SH-SY5Y (cell line): ENCODE results near the gene ABCD1.

ENCODE experiments used
- GATA2 ChIP-seq: IDR thresholded peaks from 2 replicates; pipeline ENCODE4 v1.6.1; 2011; ENCODE audit warnings: mild to moderate bottlenecking, low read depth, low read length
- GATA3 ChIP-seq: IDR thresholded peaks from 2 replicates; pipeline ENCODE4 v1.6.1; 2011; ENCODE audit warnings: low read depth, mild to moderate bottlenecking, low read length, moderate library complexity

Gene ABCD1

DNA sequence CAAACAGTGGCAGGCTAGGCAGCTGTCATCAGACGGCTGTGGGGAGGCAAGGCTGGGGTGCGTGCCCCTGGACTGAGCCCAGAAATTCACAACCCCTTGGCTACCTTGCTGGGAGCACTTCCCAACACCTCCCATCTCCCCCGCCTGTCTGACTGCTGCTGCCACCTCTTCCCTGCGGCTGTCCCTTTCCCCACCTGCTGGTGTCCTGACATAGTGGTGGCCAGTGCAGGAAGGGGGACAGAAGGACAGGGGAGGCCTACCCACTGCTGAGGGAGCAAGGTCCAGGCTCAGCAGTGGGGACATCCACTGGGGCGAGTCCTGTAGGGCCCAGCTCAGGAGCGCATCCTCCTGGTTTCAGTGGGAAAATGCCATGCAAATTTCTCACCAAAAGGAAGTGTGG is 3.4 kb downstream of the ABCD1 start:
- TF ChIP-seq GATA2 (no peak), GATA3 (no peak)

GRCh38 chrX:153728951-153729631 is 4.4 kb downstream of the ABCD1 start:
- TF ChIP-seq GATA3 (no peak), GATA2 (no peak)

GRCh38 chrX:153731117-153731844 is 6.6 kb downstream of the ABCD1 start:
- TF ChIP-seq GATA3 (no peak), GATA2 (no peak)

DNA sequence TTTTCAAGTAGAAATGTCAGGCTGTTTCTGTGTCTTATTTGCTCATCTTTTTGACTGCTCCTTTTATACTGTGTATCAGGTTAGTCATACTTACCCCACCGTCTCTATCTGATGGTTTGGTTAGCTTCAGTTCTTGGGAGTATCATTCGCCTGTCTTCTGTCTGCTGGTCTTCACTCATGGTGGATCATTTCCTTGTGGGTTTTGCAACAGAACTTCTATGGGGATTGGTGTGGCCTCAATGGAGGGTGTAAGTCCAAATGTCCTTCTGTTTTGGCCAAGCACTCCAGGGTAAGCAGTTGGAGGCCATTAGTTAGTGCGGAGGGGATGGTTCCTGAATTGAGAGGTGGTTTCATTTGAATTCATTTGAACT is 7.2 kb downstream of the ABCD1 start:
- TF ChIP-seq GATA3, result no peak
- no peak for TF ChIP-seq GATA2

DNA sequence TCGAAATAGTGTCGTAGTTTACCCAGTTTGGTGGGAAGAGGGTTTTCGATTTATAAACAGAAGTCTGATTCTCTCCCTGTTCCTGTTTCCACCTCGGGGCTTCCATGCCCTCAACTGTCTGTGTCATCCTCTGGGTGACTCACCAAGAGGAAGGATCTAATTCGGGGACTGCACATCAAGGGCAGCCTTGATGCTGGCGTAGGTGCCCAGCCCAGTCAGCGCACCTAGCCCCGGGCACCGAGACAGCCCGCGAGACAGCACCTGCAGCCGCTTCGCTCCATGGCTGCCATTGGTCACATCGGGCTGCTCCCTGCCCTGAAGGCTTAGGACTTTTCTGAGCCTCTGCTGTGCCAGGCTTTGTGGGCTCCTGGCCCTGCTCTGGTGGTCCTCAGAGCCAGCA is 7.7 kb downstream of the ABCD1 start:
- TF ChIP-seq GATA2, result no peak
- no peak for TF ChIP-seq GATA3

- TF ChIP-seq GATA2, result no peak
- TF ChIP-seq GATA3, result no peak
Measured at GRCh38 chrX:153733651-153734240, 9.1 kb downstream of the ABCD1 start.

DNA sequence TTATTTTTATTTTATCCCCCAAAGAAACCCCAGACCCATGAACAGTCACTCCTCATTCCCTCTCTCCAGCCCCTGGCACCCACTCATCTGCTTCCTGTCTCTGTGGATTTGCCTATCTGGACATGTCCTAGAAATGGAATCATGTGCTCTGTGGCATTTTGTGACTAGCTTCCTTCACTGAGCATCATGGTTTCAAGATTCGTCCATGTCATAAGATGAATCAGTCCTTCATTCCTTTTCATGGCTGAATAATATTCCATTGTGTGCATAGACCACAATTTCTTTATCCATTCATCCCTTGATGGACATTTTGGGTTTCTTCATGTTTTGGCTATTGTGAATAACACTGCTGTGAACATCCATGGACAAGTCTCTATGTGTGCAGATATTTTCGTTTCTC is 10.2 kb downstream of the ABCD1 start:
- TF ChIP-seq GATA3 (no peak), GATA2 (no peak)

GRCh38 chrX:153735274-153735673 is 10.6 kb downstream of the ABCD1 start:
- TF ChIP-seq GATA3 (no peak), GATA2 (no peak)

- TF ChIP-seq GATA3 (no peak), GATA2 (no peak)
Measured at GRCh38 chrX:153736071-153736820, 11.6 kb downstream of the ABCD1 start.

- no peak for TF ChIP-seq GATA2
- TF ChIP-seq GATA3, result no peak
Measured at GRCh38 chrX:153736871-153737441, 12.3 kb downstream of the ABCD1 start.

- TF ChIP-seq GATA3 (no peak), GATA2 (no peak)
Measured at GRCh38 chrX:153738056-153738605, 13.5 kb downstream of the ABCD1 start.

DNA sequence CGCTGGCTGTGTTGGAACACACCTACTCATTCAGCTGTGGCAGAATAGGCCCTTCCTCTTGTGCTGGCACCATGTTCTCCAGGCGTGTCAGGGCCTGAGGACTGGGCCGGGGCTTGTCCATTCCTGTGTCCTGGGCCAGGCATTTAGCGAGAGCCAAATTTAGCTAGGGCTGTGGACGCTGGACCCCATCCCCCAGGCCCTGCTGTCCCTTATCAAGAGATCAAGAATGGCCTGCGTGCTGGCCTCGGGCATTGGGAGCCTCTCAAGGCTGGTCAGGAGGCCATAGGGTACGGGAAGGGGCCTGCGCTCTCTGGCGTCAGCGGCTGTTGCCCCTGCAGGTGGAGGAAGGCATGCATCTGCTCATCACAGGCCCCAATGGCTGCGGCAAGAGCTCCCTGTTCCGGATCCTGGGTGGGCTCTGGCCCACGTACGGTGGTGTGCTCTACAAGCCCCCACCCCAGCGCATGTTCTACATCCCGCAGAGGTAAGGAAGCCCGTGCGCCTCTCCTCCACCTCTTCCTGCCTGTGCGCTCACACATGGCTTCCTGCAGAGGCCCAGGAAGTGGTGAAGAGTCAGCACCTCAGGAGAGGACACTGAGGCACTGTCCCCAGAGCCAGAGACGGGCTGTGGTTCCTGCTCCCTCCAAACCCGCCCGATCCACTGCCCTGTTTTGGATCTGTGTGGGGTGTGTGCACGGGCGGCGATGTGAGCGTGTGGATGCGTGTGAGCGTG is 15.3 kb downstream of the ABCD1 start:
- peak; percentile 37; the same call in 1 of the 2 replicates for TF ChIP-seq GATA2
- no peak for TF ChIP-seq GATA3

GRCh38 chrX:153740631-153741222 is 16.1 kb downstream of the ABCD1 start:
- TF ChIP-seq GATA3 (no peak), GATA2 (no peak)

DNA sequence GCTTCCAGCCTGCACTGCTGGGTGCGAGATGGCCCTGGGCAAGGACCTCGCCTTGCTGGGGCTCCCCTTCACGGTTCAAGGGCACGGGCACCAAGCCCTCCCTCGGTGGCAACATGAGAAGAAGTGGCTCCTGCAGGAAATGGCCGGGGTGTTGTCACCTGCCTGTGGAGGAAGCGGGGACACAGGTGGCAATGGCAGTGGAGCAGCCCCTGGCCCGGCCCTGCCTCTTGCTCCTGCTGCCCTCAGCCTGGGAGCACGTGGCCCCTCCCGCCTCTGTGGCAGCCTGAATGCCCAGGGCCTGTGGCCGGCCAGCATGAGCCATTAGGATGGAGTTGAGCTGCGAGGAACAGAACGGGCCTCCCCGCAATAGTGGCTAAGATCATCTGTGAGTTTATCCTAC is 16.8 kb downstream of the ABCD1 start:
- TF ChIP-seq GATA3, result no peak
- TF ChIP-seq GATA2, result no peak
